Left hindlimb (tissue), 1 donor: ENCODE measurements around the gene RBM23.
"Not testable (repeated sequence)": the region's sequence is repeated elsewhere in the genome, so short reads cannot be mapped to it uniquely, and the experiment has no call there.

Experiments used
- DNase-seq: peaks from one replicate; pipeline ENCODE4 v3.0.0-alpha.2; 2018

RBM23 gene

DNA sequence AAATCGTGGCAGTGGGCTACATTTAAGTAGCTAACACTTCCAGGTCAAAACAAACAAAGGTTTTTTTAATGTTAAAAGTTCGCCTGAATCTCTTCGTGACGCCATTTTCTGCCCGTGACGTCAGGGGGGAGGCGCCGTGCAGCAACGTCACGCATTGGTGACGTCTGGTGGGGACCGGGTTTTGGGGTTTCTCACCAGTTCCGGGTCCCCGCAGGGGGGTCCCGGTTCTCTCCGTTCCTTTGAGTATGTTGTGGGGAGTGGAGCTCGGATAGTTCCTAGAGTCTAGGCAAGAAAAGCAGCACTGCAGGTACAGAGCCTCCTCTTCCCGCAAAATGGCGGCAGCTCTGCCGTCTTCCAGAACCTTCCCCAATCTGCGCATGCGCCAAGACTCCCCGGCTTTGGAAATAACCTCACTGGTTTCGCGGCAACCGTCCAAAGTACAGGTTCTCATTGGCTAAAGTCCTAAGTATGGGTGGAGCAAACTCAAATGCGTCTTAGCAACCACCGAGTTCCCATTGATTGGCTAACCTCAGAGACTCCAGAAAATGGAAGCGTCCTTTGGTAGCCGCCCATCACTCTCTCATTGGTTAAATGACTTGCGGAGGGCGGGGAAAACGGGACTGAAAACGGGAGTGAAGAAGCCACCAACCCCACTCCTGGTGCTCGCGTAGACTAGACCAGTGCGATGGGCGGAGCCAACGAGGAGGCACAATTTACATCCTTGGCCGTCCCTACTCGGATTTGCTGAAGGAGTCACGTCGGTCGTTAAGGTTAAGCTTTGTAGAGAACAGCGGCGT is at the start of gene RBM23:
Gene RBM23, minus strand, starts transcription at position 346 of the 797 bp plus-strand sequence.
- peak; percentile 100 for DNase-seq

DNA sequence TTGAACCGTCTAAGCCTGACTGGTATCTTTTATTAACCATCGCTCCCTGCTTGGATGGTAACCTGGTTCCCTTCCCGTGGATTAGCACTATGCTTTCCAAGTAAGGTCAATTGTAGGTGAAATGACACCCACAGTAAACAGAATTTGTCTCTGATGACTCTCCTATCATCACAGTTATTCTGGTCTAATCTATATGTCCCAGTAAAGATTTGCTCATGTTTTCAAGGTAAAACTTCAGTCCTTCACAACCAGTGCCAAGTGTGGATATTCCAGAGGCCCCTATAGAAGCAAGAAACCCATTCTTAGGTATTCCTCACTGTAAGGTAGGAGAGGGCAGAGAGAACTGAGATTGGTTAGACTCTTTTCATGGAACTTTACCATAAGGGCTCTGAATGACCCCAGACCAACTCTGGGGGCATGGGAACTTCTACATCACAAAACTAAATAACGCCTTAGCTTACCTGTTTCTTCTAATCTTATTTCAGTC is 47.9 kb upstream of the RBM23 start:
- DNase-seq = no peak

- DNase-seq = not testable (repeated sequence)
Observed at GRCh38 chr14:22965916-22966782, 47.2 kb upstream of the RBM23 start.

- no peak for DNase-seq
Observed at GRCh38 chr14:22962061-22962676, 43.2 kb upstream of the RBM23 start.

DNA sequence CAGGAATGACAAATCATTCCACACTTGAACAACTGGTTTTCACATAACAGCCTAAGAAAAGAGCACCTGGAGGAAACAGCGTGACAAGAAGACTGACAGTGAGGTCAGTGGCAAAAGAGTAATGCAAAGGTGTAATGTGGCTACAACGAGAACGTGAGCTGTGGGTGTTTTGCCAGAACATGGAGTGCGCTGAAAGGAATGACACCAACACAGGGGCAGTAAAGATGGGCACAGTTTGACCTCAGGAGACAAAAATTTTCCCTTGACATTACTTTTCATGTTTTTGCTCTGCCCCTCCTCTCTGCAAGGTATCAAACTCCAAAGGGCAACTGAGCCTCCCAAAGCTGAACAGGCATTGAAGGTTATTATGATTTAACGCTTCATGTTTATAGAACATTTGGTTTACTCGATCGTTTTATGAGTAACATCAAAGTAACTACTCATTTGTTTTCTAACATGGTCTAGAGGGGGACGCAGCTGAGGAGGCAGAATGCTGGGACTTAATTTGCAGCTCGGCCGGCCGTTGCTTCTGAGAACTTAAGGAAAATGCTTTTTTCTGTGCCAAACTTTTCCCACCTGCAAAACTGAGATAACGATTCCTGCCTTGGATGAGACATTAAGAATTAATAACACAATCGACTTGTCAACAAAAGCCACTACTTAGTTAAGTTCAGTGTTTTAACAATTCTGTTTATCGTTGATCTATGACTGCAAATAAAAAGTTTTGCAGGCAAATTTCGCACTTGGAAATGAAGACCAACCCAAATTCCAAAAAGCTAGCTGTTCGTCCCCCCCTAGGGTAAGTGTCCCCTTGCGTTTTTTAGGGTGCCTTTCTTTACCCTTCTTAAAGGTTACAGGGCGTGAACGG is 37.0 kb upstream of the RBM23 start:
- DNase-seq = no peak

DNA sequence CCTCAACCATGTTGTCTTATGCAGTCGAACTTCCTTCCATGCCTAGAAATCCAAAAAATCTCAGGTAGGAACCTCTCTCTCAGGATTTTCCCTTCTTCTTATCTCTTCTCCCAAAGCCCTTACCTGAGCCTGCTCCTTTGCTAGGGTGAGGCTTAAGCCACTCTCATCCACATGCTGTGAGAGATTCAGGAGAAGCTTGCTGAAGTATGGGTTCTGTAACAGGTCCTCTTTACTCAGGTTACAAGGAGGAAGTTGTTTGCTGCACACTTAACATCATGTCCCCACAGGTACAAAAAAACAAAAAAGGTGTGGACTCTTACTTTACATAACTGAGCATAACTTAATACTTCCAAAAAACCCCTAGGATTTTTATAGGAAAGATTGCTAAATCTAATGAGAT is 33.5 kb upstream of the RBM23 start:
- DNase-seq = no peak

GRCh38 chr14:22951795-22952194 is 32.8 kb upstream of the RBM23 start:
- DNase-seq = not testable (repeated sequence)

DNA sequence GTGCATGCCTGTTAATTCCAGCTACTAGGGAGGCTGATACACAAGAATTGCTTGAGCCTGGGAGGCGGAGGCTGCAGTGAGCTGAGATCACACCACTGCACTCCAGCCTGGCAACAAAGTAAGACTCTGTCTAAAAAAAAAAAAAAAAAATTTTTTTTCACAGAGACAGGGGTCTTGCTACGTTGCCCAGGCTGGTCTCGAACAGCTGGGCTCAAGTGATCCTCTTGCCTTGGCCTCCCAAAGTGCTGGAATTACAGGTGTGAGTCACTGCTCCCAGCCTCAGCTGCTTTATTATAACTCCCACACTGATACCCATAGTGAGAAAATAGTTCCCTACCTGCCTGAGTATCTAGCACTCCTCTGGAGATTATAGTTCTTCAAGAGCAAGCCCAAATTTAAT is 26.7 kb upstream of the RBM23 start:
- no peak for DNase-seq

DNA sequence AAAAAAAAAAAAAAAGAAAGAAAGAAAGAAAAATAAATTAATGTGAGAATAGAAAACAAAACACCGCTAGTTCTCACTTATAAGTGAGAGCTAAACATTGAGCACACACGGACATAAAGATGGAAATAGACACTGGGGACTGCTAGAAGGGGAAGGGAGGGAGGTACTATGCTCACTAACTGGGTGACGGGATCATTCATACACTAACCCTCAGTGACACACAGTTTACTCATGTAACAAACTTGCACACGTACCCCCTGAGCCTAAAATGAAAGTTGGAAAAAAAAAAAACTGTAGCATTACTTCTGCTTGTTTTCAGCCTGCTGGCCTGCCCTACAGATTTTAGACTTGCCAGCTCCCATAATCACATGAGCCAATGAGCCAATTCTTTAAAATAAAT is 20.7 kb upstream of the RBM23 start:
- DNase-seq = no peak

GRCh38 chr14:22935156-22935555 is 16.2 kb upstream of the RBM23 start:
- DNase-seq = no peak

DNA sequence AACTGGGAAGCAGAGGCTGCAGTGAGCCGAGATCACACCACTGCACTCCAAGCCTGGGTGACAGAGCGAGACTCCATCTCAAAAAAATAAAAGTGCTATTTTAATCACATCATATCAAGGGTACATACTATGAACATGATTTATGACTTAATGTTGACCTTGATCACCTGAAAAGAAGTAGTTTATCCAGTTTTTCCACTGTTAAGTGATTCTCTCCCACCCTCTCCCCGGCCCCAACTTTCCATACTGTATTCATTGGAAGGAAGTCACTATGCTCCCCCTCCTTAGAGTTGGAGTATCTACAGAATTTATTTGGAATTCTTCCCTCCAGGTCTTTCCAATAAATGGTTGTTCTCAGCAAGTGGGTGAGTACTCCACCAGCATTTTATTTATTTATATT is 13.2 kb upstream of the RBM23 start:
- DNase-seq = no peak

DNA sequence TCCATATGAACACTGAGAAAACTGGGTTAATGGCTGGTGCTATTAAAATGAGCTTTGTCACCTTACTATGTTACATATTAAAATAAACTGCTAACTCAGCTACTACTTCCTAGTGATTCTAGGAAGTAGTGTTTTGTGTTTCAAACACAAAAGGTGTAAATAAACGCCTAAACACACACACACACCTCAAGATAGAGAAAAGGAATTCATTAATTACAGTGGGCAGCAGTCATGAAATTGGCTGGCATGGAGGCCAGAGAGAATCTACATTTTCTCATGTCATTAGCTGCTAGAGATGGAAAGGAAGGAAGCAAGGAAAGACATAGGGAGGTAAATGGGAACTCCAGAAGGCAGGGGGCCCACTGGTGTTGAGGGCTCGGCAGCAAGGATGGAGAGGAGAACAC is 11.0 kb upstream of the RBM23 start:
- DNase-seq = no peak

GRCh38 chr14:22929104-22929960 is 10.4 kb upstream of the RBM23 start, which contains the start of gene PRMT5:
Gene PRMT5, minus strand, starts transcription at chr14:22929376. Its CDS starts 15 bp downstream, at chr14:22929361.
- peak; percentile 99 for DNase-seq

DNA sequence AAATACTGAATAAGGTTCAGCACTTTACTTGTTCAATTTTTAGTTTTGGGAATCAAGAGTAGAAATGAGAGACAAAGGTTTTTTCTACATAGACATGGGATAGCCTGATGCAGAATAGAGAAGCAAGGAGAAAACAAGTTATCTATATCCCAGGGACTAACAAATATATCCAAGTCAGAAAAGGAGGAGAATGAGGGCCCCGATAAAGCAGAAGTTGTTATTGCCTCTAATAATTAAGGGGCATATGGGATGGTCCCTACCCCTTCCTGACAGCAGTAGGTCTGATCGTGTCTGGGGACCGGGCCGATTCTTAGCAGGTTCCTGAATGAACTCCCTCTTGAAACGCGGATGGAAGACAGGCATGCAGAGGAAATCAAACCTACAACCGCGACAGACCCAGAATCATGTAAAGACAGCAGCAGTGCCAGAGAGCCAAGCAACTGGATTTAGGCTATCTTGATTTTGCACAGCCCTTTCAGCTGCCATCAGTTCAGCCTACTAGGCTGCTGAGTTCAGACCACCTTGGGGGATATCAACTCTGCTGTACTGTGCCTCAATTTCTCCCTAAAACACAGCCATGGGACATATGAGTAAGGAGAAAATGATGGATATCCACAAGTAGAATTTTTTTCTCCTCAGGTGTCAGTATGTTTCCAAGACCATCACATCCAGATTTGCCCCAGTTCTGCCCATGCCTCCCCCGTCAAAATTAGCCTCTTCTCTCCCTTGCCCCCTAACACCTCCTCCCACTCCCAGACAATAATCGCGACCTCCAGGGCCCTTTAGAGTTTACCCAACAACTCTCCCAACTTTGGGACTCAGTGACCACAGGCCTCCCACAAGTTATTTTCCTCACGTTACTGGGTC is 9.5 kb upstream of the RBM23 start:
- DNase-seq = no peak

- no peak for DNase-seq
Observed at GRCh38 chr14:22926316-22926715, 7.4 kb upstream of the RBM23 start.

DNA sequence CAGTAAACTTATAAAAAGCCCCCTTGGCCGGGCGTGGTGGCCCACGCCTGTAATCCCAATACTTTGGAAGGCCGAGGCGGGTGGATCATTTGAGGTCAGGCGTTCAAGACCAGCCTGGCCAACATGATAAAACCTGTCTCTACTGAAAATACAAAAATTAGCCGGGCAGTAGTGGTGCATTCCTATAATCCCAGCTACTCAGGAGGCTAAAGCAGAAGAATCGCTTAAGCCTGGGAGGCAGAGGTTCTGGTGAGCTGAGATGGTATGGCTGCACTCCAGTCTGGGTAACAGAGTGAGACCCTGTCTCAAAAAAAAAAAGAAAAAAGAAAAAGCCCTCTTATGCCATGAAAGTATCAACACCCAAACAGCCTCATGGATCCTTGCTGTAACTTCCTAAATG is 6.6 kb upstream of the RBM23 start:
- DNase-seq = no peak

- DNase-seq = no peak
Observed at GRCh38 chr14:22923746-22924145, 4.8 kb upstream of the RBM23 start.

DNA sequence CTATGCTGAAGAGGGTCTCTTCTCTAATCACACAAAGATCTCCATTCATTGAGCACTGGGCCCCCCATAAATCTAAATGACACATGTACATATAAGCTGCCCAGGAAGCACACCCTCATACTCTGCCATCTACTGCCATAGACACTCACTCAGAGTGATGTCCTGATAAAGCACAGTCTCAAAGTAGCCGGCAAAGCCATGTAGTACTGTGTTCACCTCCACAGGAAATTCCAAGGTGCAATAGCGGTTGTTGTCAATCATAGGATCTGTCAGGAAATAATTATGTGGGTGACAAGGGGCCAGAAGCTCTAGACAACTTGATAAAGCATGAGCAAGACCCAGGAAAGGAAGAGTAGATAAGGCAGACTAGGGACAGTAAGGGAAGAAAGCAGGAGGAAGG is 3.3 kb upstream of the RBM23 start:
- DNase-seq = no peak

- DNase-seq = no peak
Observed at GRCh38 chr14:22920697-22921096, 1.7 kb upstream of the RBM23 start.

DNA sequence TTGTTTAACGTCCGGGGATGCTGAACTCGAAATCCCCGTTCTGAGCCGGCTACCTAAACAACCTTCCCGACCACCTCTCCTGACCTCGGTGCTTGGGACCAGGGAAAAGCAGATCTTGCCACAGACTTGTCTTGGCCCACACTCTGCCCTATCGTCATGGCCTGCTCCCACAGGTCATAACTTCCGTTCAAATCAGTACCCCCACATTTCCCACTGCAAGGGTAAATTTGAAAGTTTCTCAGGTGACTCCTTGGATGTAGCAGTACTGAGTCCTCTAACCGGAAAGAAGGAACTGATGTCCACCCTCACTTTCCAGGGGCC is 612 bp upstream of the RBM23 start:
- DNase-seq = no peak
